Neural progenitor cell (in vitro differentiated cells): Measurements from ENCODE around the gene LHFPL2. TPM values are rescaled to one million over a fixed set of nuclear protein-coding genes. Genes with fewer than 3 reads are reported as not detected.

Source experiments
- DNase-seq: peaks from one replicate; pipeline ENCODE4 v3.0.0-alpha.2; 2016; ENCODE audit warnings: low spot score
- H2AFZ ChIP-seq: fragments of 200-600 bp; sonication (generic); replicated peaks from 2 replicates; pipeline ENCODE4 v1.6.1; 2016; ENCODE audit warnings: antibody characterized with exemption
- H3F3A ChIP-seq: fragments of 200-600 bp; sonication (generic); 2 replicates; pipeline ENCODE4 v1.6.1; 2016; ENCODE audit warnings: antibody characterized with exemption, low read depth
- H3K27ac ChIP-seq: fragments of 200-600 bp; sonication (generic); 2 replicates; pipeline ENCODE4 v1.5.1; 2016; ENCODE audit warnings: mild to moderate bottlenecking
- H3K27me3 ChIP-seq: fragments of 200-600 bp; sonication (generic); 2 replicates; pipeline ENCODE4 v1.6.1; 2016; ENCODE audit warnings: mild to moderate bottlenecking, moderate library complexity
- H3K36me3 ChIP-seq: fragments of 200-600 bp; sonication (generic); 2 replicates; pipeline ENCODE4 v1.5.1; 2016
- H3K4me1 ChIP-seq: fragments of 200-600 bp; sonication (generic); 2 replicates; pipeline ENCODE4 v1.6.1; 2016; ENCODE audit warnings: mixed run types
- H3K4me2 ChIP-seq: fragments of 200-600 bp; sonication (generic); 2 replicates; pipeline ENCODE4 v1.6.1; 2016
- H3K4me3 ChIP-seq: fragments of 200-600 bp; sonication (generic); 2 replicates; pipeline ENCODE4 v1.5.1; 2016
- H3K79me2 ChIP-seq: fragments of 200-600 bp; sonication (generic); 2 replicates; pipeline ENCODE4 v1.6.1; 2016; ENCODE audit warnings: low read depth
- H3K9ac ChIP-seq: fragments of 200-600 bp; sonication (generic); 2 replicates; pipeline ENCODE4 v1.6.1; 2016
- H3K9me3 ChIP-seq: fragments of 200-600 bp; sonication (generic); 2 replicates; pipeline ENCODE4 v1.5.1; 2016; ENCODE audit warnings: low read depth
- H4K20me1 ChIP-seq: fragments of 200-600 bp; sonication (generic); 2 replicates; pipeline ENCODE4 v1.6.1; 2016; ENCODE audit warnings: low read depth
- H3K27ac Mint-ChIP-seq: 3 replicates; pipeline ENCODE4 v1.8.0; 2021; ENCODE audit warnings: mixed read lengths
- H3K27me3 Mint-ChIP-seq: 2 replicates; pipeline ENCODE4 v1.8.0; 2022; ENCODE audit warnings: low read depth, mild to moderate bottlenecking, inconsistent platforms, moderate library complexity, mixed read lengths; ENCODE audit not compliant: insufficient read depth
- H3K36me3 Mint-ChIP-seq: 3 replicates; pipeline ENCODE4 v1.8.0; 2021; ENCODE audit warnings: mixed read lengths
- H3K4me1 Mint-ChIP-seq: 3 replicates; pipeline ENCODE4 v1.8.0; 2021; ENCODE audit warnings: mixed read lengths
- H3K4me3 Mint-ChIP-seq: 3 replicates; pipeline ENCODE4 v1.8.0; 2021; ENCODE audit warnings: mild to moderate bottlenecking, moderate library complexity, mixed read lengths
- H3K9me3 Mint-ChIP-seq: 3 replicates; pipeline ENCODE4 v1.8.0; 2020; ENCODE audit warnings: mixed read lengths
- EZH2 ChIP-seq: fragments of 200-600 bp; sonication (generic); IDR thresholded peaks from 2 replicates; pipeline ENCODE4 v1.6.1; 2017; ENCODE audit warnings: antibody characterized with exemption, mild to moderate bottlenecking, moderate library complexity
- EZH2phosphoT487 ChIP-seq: fragments of 200-600 bp; sonication (generic); IDR thresholded peaks from 2 replicates; pipeline ENCODE4 v1.6.1; 2017; ENCODE audit warnings: antibody characterized with exemption
- total RNA-seq: library from RNA; depleted of rRNA; stranded (reverse); fragments of >200 nt; gene quantifications from 2 replicates; pipeline ENCODE4 v1.2.3, GENCODE V29; 2015; ENCODE audit warnings: low replicate concordance
- TF ChIP-seq, protein P1 (sequence below): fragments of 200-600 bp; sonication (generic); IDR thresholded peaks from 2 replicates; pipeline ENCODE4 v1.5.1; 2017; ENCODE audit warnings: antibody characterized with exemption, mild to moderate bottlenecking

LHFPL2 gene
- total RNA-seq, 1 donor from 2014 or later: 21.1 TPM

DNA sequence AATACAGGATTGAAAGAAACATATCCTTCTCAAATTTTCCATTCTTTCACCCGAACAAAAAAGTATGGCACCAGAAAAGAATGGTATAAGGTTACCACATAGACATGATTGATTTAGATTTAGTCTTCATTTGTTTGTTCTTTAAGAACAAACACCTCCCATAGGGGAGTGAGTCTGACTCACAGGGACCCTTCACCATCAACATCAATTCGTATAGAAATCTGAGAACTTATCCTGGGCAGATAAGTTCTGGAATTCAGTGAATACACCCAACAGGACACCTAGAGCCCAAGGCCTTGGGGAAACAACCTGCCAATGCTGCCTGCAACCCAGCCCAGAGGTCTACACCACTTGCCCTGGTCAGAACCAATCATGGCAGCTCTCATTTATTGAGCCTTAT, 46.2 kb downstream of the LHFPL2 start:
- no peaks in the 10 kb centered on the region for H3K27me3 Mint-ChIP-seq
- H3K4me1 Mint-ChIP-seq: peaks cover 16% of the 10 kb centered on the region
- no peak overlapping the region for H3K4me3 Mint-ChIP-seq
- no peaks in the 10 kb centered on the region for H3K9me3 ChIP-seq
- no peaks in the 10 kb centered on the region for H3K36me3 ChIP-seq
- no peak overlapping the region for H3K27ac ChIP-seq
- peaks cover 16% of the 10 kb centered on the region for H3K36me3 Mint-ChIP-seq
- no peaks in the 10 kb centered on the region for H3K4me1 ChIP-seq
- peaks cover 3% of the 10 kb centered on the region for H3K9me3 Mint-ChIP-seq
- H3K79me2 ChIP-seq: no peaks in the 10 kb centered on the region
- no peak overlapping the region for H2AFZ ChIP-seq
- no peak overlapping the region for H3K4me3 ChIP-seq
- H3K4me2 ChIP-seq: no peak overlapping the region
- peaks cover 4% of the 10 kb centered on the region for H4K20me1 ChIP-seq
- no peaks in the 10 kb centered on the region for H3F3A ChIP-seq
- TF ChIP-seq, protein P1, sequence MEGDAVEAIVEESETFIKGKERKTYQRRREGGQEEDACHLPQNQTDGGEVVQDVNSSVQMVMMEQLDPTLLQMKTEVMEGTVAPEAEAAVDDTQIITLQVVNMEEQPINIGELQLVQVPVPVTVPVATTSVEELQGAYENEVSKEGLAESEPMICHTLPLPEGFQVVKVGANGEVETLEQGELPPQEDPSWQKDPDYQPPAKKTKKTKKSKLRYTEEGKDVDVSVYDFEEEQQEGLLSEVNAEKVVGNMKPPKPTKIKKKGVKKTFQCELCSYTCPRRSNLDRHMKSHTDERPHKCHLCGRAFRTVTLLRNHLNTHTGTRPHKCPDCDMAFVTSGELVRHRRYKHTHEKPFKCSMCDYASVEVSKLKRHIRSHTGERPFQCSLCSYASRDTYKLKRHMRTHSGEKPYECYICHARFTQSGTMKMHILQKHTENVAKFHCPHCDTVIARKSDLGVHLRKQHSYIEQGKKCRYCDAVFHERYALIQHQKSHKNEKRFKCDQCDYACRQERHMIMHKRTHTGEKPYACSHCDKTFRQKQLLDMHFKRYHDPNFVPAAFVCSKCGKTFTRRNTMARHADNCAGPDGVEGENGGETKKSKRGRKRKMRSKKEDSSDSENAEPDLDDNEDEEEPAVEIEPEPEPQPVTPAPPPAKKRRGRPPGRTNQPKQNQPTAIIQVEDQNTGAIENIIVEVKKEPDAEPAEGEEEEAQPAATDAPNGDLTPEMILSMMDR: no peak
- no peak for TF ChIP-seq EZH2
- no peak for TF ChIP-seq EZH2phosphoT487
- H3K9ac ChIP-seq: no peak overlapping the region
- DNase-seq: no peak
- H3K27me3 ChIP-seq: no peaks in the 10 kb centered on the region
- H3K27ac Mint-ChIP-seq: no peak overlapping the region

DNA sequence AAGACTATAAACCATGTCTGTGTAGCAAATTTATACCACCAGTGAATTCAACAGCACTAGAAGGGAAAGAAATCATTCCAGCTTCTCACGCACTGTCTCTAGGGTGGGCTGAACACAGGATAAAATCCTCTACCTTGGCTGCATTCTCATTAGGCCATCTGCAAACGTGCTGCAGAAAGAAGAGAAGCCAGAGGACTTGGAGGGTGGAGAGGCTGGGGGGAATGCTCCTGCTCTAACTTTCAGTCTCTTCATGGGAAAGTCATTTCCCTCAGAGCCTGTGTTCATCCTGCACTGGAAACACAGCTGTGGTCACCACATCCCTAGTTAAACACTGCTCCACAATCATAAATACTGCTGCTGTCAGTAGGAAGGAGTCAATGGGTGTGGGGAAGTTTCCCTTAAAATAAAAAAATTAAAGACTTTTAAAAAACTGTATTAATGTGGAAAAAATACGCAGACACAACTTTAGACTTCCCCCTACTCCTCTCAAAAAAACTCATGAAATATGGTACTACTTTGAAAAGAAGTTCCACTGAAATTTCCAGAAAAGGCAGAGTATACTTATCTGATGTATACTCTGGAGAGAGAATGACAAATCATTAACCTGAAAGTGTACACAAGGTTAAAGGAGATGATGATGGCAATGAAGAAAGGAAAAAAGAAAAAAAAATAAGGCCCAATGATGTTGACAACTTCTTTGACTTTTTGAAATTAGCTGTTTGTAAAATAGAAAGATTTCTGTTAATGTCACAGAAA, 46.8 kb downstream of the LHFPL2 start:
- Mint-ChIP-seq H3K9me3 (peaks cover 3% of the 10 kb centered on the region), H3K27me3 (no peaks in the 10 kb centered on the region), H3K4me3 (no peak overlapping the region), H3K36me3 (peaks cover 13% of the 10 kb centered on the region), H3K27ac (no peak overlapping the region), H3K4me1 (peaks cover 16% of the 10 kb centered on the region)
- H3F3A ChIP-seq: no peaks in the 10 kb centered on the region
- H3K79me2 ChIP-seq: no peaks in the 10 kb centered on the region
- no peaks in the 10 kb centered on the region for H3K4me1 ChIP-seq
- H2AFZ ChIP-seq: no peak overlapping the region
- TF ChIP-seq, protein P1: no peak
- TF ChIP-seq EZH2phosphoT487: no peak
- no peak for TF ChIP-seq EZH2
- no peak overlapping the region for H3K9ac ChIP-seq
- no peaks in the 10 kb centered on the region for H3K27me3 ChIP-seq
- no peaks in the 10 kb centered on the region for H3K9me3 ChIP-seq
- H3K4me3 ChIP-seq: no peak overlapping the region
- peaks cover 4% of the 10 kb centered on the region for H4K20me1 ChIP-seq
- no peak for DNase-seq
- no peak overlapping the region for H3K4me2 ChIP-seq
- H3K36me3 ChIP-seq: no peaks in the 10 kb centered on the region
- H3K27ac ChIP-seq: no peak overlapping the region

DNA sequence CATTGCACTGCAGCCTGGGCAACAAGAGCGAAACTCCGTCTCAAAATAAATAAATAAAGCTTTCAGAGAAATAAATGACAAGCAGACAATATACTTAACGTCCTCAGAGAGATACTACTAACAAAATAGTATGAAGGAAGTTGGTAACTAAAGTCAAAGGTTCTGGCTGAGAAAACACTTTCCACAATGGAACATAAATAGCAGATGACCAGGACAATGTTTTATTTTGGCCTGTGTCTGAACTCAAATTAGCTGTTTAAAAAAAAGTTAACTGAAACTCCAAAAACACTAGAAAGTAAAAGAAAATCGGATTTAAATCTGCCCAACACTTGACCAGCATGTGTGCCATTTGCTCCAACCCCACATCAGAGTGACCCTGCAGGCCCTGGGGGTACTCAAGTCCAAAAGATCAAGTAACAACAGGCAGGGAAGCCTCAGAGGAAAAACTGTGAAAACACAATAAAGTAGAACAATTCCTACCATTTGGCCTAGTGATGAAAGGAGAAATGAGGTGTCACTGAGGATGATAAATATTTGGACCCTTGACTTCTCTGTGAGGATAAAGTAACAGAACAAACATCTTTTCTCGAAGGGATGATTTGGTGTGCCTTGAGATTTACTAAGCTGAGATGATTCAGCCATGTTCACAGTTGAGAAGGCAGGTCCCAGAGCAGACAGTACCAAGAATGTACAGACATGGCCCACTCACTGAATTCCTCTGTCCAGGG, 47.7 kb downstream of the LHFPL2 start:
- no peaks in the 10 kb centered on the region for H3K79me2 ChIP-seq
- H3K4me2 ChIP-seq: no peak overlapping the region
- H3K27ac ChIP-seq: no peak overlapping the region
- Mint-ChIP-seq H3K27ac (no peak overlapping the region), H3K4me1 (peaks cover 20% of the 10 kb centered on the region), H3K36me3 (peaks cover 13% of the 10 kb centered on the region), H3K27me3 (no peaks in the 10 kb centered on the region), H3K4me3 (no peak overlapping the region), H3K9me3 (peaks cover 3% of the 10 kb centered on the region)
- H3K4me1 ChIP-seq: no peaks in the 10 kb centered on the region
- TF ChIP-seq, protein P1: no peak
- no peak for TF ChIP-seq EZH2phosphoT487
- no peak for TF ChIP-seq EZH2
- no peaks in the 10 kb centered on the region for H3K9me3 ChIP-seq
- H3K27me3 ChIP-seq: no peaks in the 10 kb centered on the region
- H3K9ac ChIP-seq: no peak overlapping the region
- no peaks in the 10 kb centered on the region for H3F3A ChIP-seq
- H4K20me1 ChIP-seq: peaks cover 4% of the 10 kb centered on the region
- no peak overlapping the region for H2AFZ ChIP-seq
- H3K36me3 ChIP-seq: no peaks in the 10 kb centered on the region
- no peak overlapping the region for H3K4me3 ChIP-seq
- DNase-seq: no peak
